ENCODE measurements around the gene IGSF9B.

DNA sequence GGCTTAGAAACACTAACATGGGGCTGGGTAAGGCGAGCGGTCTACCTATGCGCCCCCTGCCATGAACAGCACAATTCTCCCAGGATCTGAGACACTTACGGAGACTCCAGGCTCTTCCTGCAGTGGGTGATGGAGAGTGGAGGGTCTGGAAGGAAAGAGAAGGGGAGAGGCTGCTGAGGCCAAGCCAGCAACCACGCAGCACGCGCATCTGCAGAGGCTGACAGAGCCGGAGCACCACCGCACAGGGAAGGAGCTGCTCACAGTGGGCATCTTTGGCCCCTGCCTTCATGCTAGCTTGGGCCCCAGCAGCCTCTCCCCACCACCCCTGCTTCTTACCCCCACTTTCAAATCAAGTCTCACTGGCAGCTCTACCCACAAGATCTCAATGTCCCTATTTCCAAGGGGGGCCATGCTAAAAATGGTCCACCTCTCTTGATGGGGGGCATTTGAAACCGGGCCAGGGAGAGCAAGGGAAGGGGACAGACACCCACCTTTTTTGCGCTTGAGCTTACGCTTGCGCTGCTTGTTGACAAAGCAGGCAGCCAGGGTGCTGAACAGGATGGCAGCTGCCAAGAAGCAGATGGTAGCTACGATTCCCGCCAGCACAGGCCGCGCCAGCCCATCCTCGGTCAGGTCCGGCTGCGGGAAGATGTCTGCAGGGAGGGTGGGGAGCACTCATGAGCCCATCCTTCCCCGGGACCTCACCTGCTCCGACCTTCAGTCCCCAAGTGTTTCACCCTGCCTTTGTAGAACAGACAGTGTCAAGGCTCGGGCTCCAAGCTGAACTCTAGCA, 34.5 kb downstream of the IGSF9B start:
- TF ChIP-seq CTCF (IDR thresholded peaks at IDR 0.05) = no peak
- TF ChIP-seq POLR2A (IDR thresholded peaks at IDR 0.05) = no peak

Measured in adrenal gland (tissue), 5 donors.